ENCODE data around the gene TRPM5. TPM values are rescaled to one million over a fixed set of nuclear protein-coding genes. Genes with fewer than 3 reads are reported as not detected.
"Not testable (repeated sequence)": the region's sequence is repeated elsewhere in the genome, so short reads cannot be mapped to it uniquely, and the experiment has no call there.

The TRPM5 gene
- total RNA-seq, 1 donor from 2014 or later = 0.46 TPM

GRCh38 chr11:2482745-2483144 is 38.4 kb upstream of the TRPM5 start:
- TF ChIP-seq CTCF (conservative IDR thresholded peaks at IDR 0.05) = no peak
- Mint-ChIP-seq H3K36me3 (no peaks in the 10 kb centered on the region), H3K27me3 (peaks cover 54% of the 10 kb centered on the region), H3K27ac (no peak overlapping the region), H3K4me3 (no peak overlapping the region), H3K9me3 (peaks cover 11% of the 10 kb centered on the region), H3K4me1 (ENCODE audit: unreplicated experiment) (no peaks in the 10 kb centered on the region)
- peak; percentile 25 for DNase-seq (ENCODE audit: extremely low spot score, unreplicated experiment)

DNA sequence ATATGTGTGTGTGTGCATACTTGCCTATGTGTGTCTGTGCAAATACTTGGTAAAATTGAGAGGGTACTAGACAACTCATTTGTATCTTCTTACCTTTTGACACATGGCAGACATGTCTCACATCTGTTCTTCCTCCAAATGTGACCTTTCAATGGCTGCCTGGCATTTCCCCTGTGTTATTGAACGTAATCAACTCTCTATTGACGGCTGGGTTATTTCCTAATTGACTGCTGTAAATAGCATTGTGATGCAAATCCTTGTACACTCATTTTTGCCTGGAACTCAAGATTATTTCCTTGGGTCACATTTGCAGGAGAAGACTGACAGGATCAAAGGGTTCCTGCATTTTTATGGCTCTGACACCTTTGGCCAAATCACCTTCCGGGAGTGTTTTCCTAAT is 37.9 kb upstream of the TRPM5 start:
- no peak for TF ChIP-seq CTCF (conservative IDR thresholded peaks at IDR 0.05)
- no peak for DNase-seq (ENCODE audit: extremely low spot score, unreplicated experiment)
- H3K27ac Mint-ChIP-seq = no peak overlapping the region
- peaks cover 11% of the 10 kb centered on the region for H3K9me3 Mint-ChIP-seq
- H3K36me3 Mint-ChIP-seq = no peaks in the 10 kb centered on the region
- H3K4me3 Mint-ChIP-seq = no peak overlapping the region
- H3K27me3 Mint-ChIP-seq = peaks cover 55% of the 10 kb centered on the region
- no peaks in the 10 kb centered on the region for H3K4me1 Mint-ChIP-seq (ENCODE audit: unreplicated experiment)

- Mint-ChIP-seq H3K4me3 (no peak overlapping the region), H3K36me3 (no peaks in the 10 kb centered on the region), H3K4me1 (ENCODE audit: unreplicated experiment) (no peaks in the 10 kb centered on the region), H3K27me3 (peaks cover 60% of the 10 kb centered on the region), H3K27ac (no peak overlapping the region), H3K9me3 (peaks cover 11% of the 10 kb centered on the region)
- no peak for TF ChIP-seq CTCF (conservative IDR thresholded peaks at IDR 0.05)
- DNase-seq (ENCODE audit: extremely low spot score, unreplicated experiment) = peak; percentile 60
Measured at GRCh38 chr11:2481253-2481652, 36.9 kb upstream of the TRPM5 start.

DNA sequence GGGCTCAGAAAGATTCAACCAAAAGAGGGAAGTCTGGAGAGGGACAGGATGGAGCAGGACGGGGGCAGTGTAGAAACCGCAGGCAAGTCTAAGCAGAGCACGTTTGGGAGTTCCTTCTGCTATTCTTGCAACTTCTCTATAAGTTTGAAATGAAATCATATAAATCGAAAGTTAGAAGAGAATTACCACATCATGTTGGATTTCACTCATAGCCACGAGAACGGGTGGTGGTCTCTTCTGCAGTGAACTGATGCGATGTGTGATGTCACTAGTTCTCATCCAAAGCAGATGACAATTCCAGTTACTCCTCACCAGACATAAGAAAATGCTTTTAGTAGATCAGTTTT is 36.5 kb upstream of the TRPM5 start:
- H3K27me3 Mint-ChIP-seq = peaks cover 58% of the 10 kb centered on the region
- no peaks in the 10 kb centered on the region for H3K4me1 Mint-ChIP-seq (ENCODE audit: unreplicated experiment)
- no peak overlapping the region for H3K27ac Mint-ChIP-seq
- no peak for TF ChIP-seq CTCF (conservative IDR thresholded peaks at IDR 0.05)
- DNase-seq (ENCODE audit: extremely low spot score, unreplicated experiment) = no peak
- no peak overlapping the region for H3K4me3 Mint-ChIP-seq
- no peaks in the 10 kb centered on the region for H3K36me3 Mint-ChIP-seq
- peaks cover 11% of the 10 kb centered on the region for H3K9me3 Mint-ChIP-seq

GRCh38 chr11:2480067-2480873 is 36.0 kb upstream of the TRPM5 start:
- H3K36me3 Mint-ChIP-seq; DNase-seq (ENCODE audit: extremely low spot score, unreplicated experiment); H3K4me3 Mint-ChIP-seq; H3K27ac Mint-ChIP-seq; H3K4me1 Mint-ChIP-seq (ENCODE audit: unreplicated experiment): not testable (repeated sequence)
- Mint-ChIP-seq H3K9me3 (peaks cover 11% of the 10 kb centered on the region), H3K27me3 (peaks cover 59% of the 10 kb centered on the region)

DNA sequence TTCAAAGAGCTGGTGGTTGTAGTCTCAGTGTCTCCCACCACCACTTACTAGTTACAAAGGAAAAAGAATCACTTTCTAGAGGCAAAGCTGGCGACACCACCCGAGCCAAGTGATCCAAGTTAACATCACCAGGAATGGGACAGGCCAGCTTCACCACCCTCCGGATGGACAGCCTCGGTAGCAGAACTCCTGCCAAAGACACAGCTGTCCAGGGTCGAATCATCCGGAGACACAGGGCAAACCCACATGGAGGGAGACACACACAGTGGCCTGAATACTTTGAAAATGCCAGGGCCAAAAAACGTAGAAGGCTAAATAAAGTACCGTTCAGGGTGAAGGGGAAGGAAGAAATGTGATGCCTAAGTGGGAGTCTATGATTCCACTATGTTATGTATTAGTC is 33.6 kb upstream of the TRPM5 start:
- Mint-ChIP-seq H3K27me3 (peaks cover 47% of the 10 kb centered on the region), H3K4me3 (no peak overlapping the region), H3K36me3 (no peaks in the 10 kb centered on the region), H3K27ac (no peak overlapping the region), H3K4me1 (ENCODE audit: unreplicated experiment) (no peaks in the 10 kb centered on the region), H3K9me3 (peaks cover 11% of the 10 kb centered on the region)
- TF ChIP-seq CTCF (conservative IDR thresholded peaks at IDR 0.05) = no peak
- peak; percentile 52 for DNase-seq (ENCODE audit: extremely low spot score, unreplicated experiment)

All from type B pancreatic cell (in vitro differentiated cells).